Measurements from ENCODE around the gene C12orf60.

Gene C12orf60

DNA sequence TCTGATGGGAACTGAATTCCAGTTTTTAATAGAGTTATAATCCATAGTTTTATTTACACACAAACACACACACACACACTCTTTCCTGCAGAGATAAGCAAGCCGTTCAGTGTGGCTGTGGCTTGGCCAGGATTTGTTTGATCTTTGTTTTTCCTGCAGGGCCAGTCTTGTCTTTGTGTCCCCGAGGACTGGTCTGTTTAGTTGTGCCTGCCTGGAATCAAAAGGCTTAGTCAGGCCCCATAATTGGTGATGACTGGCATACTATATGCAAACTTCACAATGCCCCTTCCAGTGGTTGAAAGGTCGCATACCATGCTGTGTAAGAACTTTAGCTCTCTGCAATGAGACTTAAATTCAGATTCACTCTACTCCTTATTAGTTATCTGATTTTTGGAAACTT, 26.2 kb upstream of the C12orf60 start:
- no peak for DNase-seq

GRCh38 chr12:14779834-14780233, 23.6 kb upstream of the C12orf60 start:
- no peak for DNase-seq

- DNase-seq, result no peak
Observed at GRCh38 chr12:14780859-14781258, 22.6 kb upstream of the C12orf60 start.

GRCh38 chr12:14781563-14781962, 21.9 kb upstream of the C12orf60 start:
- no peak for DNase-seq

DNA sequence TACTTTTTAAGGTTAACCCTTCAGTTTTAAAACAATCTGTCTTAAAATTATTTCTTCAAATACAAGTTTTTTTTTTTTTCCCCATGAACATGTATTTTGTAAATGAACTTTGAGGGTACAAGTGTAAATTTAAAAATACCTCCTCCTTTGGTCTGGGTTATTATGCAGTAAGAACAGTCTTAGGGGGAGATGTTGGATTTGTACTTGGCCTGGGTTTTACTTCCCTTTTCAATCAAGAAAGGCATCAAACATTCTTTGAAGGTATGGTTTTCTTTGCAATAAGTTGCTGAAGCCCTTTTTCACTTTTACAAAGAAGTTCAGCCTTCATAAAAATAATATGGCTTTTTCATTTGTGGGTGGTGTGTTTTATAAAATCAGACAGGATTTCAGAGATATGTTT, 20.7 kb upstream of the C12orf60 start:
- no peak for DNase-seq

GRCh38 chr12:14784471-14784870, 19.0 kb upstream of the C12orf60 start:
- no peak for DNase-seq

- DNase-seq, result no peak
Observed at GRCh38 chr12:14785568-14785967, 17.9 kb upstream of the C12orf60 start.

GRCh38 chr12:14795028-14795448, 8.4 kb upstream of the C12orf60 start:
- DNase-seq, result no peak

GRCh38 chr12:14802247-14802646, 1.2 kb upstream of the C12orf60 start:
- no peak for DNase-seq

DNA sequence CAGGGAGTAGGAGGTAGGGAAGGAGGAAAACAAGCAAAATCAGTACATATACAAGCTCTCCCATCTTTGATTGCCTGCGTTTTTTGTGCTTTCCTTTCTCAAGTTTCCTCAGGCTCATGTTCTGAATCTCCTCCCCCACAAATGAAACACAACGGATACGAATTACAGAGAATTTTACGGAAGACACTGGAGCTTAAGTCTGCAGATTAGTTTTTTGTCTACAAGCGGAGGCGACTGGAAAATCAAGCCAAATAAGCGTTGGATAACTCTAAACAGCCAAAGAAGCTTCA, 804 bp upstream of the C12orf60 start:
- DNase-seq, result no peak

DNA sequence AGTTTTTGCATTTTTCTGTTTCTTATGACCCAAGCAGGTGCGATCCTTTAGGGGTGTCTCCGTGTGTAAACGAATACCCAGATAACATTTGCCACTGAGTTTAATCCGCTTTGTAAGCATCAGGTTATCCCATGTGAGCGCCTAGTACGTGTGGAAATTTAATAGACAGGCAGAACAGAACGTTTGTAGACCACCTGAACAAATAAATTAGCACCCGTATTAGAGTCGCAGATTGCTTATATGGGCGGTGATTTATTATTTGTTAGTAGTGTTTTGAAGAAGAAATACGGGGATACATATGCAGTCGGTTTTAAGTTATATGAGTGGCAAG, 325 bp downstream of the C12orf60 start:
- DNase-seq, result no peak

DNA sequence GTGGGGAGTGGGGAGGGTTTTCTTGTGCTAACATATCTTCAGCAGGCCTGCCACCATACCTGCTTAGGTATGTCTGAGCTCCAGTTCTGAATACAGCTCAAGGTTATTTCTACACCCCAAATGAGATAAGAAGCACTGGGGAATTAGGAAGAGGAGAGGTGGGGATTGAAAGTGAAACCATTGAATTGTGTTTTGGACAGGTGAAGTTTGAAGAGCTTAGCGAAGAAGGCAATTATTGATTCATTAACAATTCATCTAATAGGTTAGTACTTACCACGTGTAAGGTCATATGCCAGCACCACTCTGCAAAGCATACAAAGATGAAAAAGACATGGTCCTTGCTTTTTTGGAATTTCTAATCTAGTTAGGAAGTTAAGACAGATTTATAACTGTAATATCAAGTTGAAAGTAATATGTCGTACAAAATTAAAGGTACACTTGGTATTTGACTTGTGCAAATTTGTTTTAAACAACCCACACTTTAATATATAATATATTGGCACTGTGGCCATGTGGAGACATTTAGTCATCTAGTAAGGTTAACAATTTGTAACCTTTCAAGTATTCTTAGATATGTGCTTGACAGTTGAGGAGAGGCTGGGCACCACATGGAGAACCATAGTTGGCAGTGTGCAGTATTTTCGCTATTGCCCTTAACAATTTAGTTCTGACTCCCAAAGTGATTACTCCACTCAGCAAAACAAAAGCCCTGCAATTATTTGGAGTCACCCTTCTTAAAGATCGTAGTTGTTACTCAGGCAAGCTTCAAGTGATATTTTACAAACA, 6.9 kb downstream of the C12orf60 start:
- no peak for DNase-seq

DNA sequence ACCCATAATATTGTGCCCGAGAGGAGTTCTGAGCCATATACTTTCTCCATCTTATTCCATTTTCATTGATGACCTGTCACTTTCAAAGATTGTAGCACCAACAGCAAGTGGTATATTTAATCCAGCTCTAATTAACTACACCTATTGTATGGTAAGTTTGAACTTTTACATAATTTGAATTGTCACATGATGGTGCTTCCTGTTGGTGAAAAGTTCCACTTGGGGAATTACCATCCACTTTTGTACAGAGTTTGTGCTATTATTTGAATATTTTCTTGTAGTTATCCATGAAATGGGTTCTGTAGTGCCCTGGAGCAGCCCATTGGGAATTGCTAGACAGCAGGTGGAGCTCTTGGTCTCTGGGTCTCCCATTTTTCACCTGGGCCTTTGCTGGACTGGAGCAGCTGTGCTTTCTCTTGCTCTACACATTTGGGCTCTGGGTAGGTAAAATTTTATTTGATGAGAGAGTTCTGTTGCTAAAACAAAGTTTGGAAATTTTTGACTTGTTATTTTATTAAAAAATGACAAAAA, 7.5 kb downstream of the C12orf60 start:
- peak; percentile 22 for DNase-seq

- no peak for DNase-seq
Observed at GRCh38 chr12:14811486-14811885, 8.0 kb downstream of the C12orf60 start.

- DNase-seq, result no peak
Observed at GRCh38 chr12:14814014-14814413, 10.5 kb downstream of the C12orf60 start, which contains the start of gene SMCO3. TSS of gene SMCO3 (minus strand) at chr12:14814182. CDS start at chr12:14806680, 7,502 bp downstream.

DNA sequence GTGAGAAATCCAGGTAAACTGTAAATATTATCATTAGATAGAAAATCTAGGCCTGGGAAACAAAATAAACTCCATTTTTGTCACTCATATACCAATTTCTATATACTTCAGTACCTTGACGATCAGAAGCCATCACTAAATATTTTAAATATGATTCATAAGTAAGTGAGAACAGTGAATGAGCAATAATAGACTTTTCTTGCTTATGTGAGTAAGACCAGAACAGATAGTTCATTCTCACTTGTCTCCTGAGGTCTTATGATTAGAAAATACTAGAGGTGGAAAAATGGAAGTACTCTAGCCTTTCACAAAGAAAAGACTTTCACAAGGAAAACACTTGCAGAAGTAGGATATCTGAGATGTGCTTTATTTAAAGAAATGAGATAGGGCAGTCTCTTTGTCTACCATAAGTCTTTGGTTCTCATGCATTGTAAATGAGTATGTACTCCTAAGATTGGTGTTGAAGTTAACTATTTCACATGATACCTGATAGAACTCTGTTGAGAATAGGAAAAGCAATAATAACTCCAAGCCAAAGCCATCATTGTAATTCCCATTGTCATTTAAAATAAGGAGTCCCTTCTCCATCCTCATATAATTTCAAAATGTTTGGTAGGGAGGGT, 20.7 kb downstream of the C12orf60 start:
- DNase-seq, result no peak

DNA sequence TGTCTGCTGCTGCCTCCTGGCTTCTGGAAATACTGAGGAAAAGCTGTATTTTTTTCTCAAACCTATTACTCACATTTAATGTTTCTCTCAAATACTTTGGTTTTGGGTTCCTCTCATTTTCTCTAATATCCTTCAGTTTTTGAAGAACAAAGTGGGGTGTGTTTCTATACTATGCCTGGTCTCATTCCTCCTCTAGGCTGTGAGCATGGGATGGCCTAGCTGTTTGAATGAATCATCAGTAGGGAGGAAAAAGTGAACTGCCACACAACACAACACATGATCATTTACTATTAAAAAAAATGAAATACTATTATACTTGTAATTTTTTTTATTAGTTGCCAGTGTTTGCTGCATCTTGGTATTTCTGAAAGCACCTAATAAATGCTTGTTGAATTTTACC, 21.8 kb downstream of the C12orf60 start:
- no peak for DNase-seq

- DNase-seq, result no peak
Observed at GRCh38 chr12:14826491-14826890, 23.0 kb downstream of the C12orf60 start.

GRCh38 chr12:14827043-14827442, 23.6 kb downstream of the C12orf60 start:
- DNase-seq, result no peak

GRCh38 chr12:14828892-14829291, 25.4 kb downstream of the C12orf60 start:
- no peak for DNase-seq

DNA sequence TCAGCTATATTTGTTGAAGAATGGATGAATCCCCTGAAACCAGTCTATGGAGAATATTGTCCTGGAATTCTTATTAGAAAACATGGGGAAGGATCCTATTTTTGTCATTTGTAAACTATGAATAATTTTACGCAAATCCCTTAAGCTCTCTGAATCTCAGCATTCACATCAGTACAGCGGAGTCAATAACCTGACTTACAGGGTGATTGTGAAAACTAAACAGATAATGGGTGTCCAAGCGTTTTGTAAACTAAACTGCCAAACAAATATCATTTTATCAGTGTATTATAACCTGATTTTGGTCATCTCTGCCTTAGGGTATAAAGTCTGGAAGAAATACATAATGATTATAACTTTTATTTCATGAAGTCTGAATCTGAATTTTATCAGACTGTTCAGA, 29.9 kb downstream of the C12orf60 start:
- no peak for DNase-seq

GRCh38 chr12:14833952-14834351, 30.5 kb downstream of the C12orf60 start:
- no peak for DNase-seq

- DNase-seq, result no peak
Observed at GRCh38 chr12:14834509-14834908, 31.0 kb downstream of the C12orf60 start.

DNA sequence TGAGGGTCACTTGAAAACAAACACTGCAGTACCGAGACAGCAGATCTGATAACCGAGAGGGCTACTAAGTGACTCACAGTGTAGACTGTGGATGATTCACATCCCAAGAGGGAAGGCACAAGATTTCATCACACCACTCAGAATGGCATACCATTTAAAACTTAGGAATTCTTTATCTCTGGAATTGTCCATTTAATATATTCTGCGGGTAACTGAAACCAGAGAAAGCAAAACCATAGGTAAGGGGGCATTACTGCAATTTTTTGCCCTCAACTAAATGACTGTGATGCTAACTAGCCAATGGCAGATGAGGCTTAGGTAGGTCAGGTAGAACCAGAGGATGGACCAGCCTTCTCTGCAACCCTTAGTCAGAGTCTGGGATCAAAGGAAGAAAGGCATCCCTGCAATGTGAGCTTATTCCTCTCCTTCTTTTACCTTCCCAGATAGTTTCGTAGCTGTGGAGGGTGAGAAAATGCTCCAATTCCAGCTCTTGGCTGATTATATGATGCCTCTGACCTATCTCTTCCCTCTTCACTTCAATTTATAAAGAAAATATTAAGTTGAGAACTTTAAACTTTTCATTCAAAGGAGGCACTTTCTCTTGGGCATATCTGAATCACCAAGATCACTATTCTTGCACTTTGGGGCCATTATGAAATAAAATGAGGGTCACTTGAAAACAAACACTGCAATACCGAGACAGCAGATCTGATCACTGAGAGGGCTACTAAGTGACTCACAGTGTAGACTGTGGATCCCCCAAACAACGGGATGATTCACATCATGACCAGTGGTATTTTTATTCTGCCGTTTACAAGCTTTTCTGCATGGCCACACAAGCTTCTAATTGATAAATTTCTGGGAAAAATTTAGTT, 33.1 kb downstream of the C12orf60 start:
- DNase-seq, result no peak

Data from NCI-H1694 (cell line).